ENCODE results near the gene ARHGEF19.
"Not testable (repeated sequence)": the region's sequence is repeated elsewhere in the genome, so short reads cannot be mapped to it uniquely, and the experiment has no call there.

ARHGEF19 gene

DNA sequence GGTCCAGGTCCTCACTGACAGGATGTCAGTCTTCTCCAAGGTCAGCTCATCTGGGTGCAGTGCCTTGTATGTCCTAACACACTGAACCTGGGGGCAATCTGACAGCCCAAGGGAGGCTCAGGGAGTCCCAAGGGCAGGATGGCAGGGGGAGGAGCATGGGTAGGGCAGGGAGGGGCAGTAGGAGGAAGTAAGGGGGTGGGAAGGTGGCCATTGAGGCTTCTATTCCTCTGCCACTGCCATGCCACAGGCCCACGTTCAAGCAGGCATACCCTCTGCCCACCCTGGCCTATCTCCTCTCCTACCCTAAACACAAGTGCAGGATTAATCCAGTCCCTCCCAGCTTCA lies 13.3 kb downstream of the ARHGEF19 start:
- no peaks in the 10 kb centered on the region for H3K36me3 ChIP-seq (ENCODE audit: control insufficient read depth, low read length)
- H3K4me2 ChIP-seq (ENCODE audit: low read length): no peak overlapping the region
- H3K9me2 ChIP-seq (replicated peaks; ENCODE audit: control insufficient read depth, low read length): no peaks in the 10 kb centered on the region
- H3K9me3 ChIP-seq (ENCODE audit: control insufficient read depth, insufficient read depth, low read length): no peaks in the 10 kb centered on the region
- H3F3A ChIP-seq (ENCODE audit: control insufficient read depth, insufficient read depth): no peaks in the 10 kb centered on the region
- H4K20me1 ChIP-seq (ENCODE audit: control insufficient read depth, insufficient read depth, low read depth, low read length): no peaks in the 10 kb centered on the region
- no peak overlapping the region for H3K27ac ChIP-seq (ENCODE audit: low read depth, low read length)
- no peaks in the 10 kb centered on the region for H3K79me2 ChIP-seq (ENCODE audit: control insufficient read depth, low read length)
- TF ChIP-seq, protein P1, sequence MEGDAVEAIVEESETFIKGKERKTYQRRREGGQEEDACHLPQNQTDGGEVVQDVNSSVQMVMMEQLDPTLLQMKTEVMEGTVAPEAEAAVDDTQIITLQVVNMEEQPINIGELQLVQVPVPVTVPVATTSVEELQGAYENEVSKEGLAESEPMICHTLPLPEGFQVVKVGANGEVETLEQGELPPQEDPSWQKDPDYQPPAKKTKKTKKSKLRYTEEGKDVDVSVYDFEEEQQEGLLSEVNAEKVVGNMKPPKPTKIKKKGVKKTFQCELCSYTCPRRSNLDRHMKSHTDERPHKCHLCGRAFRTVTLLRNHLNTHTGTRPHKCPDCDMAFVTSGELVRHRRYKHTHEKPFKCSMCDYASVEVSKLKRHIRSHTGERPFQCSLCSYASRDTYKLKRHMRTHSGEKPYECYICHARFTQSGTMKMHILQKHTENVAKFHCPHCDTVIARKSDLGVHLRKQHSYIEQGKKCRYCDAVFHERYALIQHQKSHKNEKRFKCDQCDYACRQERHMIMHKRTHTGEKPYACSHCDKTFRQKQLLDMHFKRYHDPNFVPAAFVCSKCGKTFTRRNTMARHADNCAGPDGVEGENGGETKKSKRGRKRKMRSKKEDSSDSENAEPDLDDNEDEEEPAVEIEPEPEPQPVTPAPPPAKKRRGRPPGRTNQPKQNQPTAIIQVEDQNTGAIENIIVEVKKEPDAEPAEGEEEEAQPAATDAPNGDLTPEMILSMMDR (IDR thresholded peaks at IDR 0.05; ENCODE audit: low read depth, low read length, poor library complexity, severe bottlenecking): no peak
- no peak for TF ChIP-seq EZH2phosphoT487 (IDR thresholded peaks at IDR 0.05; ENCODE audit: borderline replicate concordance, low read length)
- H3K4me3 ChIP-seq (ENCODE audit: low read length): no peak overlapping the region
- H3K4me1 ChIP-seq (ENCODE audit: control insufficient read depth, low read length): no peaks in the 10 kb centered on the region
- no peaks in the 10 kb centered on the region for H3K27me3 ChIP-seq (ENCODE audit: control insufficient read depth, low read length)

GRCh38 chr1:16198444-16199156 lies 13.9 kb downstream of the ARHGEF19 start:
- Histone ChIP-seq H3K9me2 (replicated peaks; ENCODE audit: control insufficient read depth, low read length) (no peaks in the 10 kb centered on the region), H3K27ac (ENCODE audit: low read depth, low read length) (no peak overlapping the region), H3F3A (ENCODE audit: control insufficient read depth, insufficient read depth) (no peaks in the 10 kb centered on the region), H3K9me3 (ENCODE audit: control insufficient read depth, insufficient read depth, low read length) (no peaks in the 10 kb centered on the region), H3K36me3 (ENCODE audit: control insufficient read depth, low read length) (no peaks in the 10 kb centered on the region), H3K27me3 (ENCODE audit: control insufficient read depth, low read length) (no peaks in the 10 kb centered on the region), H3K4me3 (ENCODE audit: low read length) (no peak overlapping the region), H4K20me1 (ENCODE audit: control insufficient read depth, insufficient read depth, low read depth, low read length) (no peaks in the 10 kb centered on the region), H3K79me2 (ENCODE audit: control insufficient read depth, low read length) (no peaks in the 10 kb centered on the region), H3K4me2 (ENCODE audit: low read length) (no peak overlapping the region), H3K4me1 (ENCODE audit: control insufficient read depth, low read length) (no peaks in the 10 kb centered on the region)
- no peak for TF ChIP-seq EZH2phosphoT487 (IDR thresholded peaks at IDR 0.05; ENCODE audit: borderline replicate concordance, low read length)
- TF ChIP-seq, protein P1 (IDR thresholded peaks at IDR 0.05; ENCODE audit: low read depth, low read length, poor library complexity, severe bottlenecking): no peak

- H3K9me2 ChIP-seq (replicated peaks; ENCODE audit: control insufficient read depth, low read length): no peaks in the 10 kb centered on the region
- TF ChIP-seq, protein P1 (IDR thresholded peaks at IDR 0.05; ENCODE audit: low read depth, low read length, poor library complexity, severe bottlenecking): no peak
- TF ChIP-seq EZH2phosphoT487 (IDR thresholded peaks at IDR 0.05; ENCODE audit: borderline replicate concordance, low read length): no peak
- no peaks in the 10 kb centered on the region for H3F3A ChIP-seq (ENCODE audit: control insufficient read depth, insufficient read depth)
- H3K4me2 ChIP-seq (ENCODE audit: low read length): no peak overlapping the region
- no peaks in the 10 kb centered on the region for H3K36me3 ChIP-seq (ENCODE audit: control insufficient read depth, low read length)
- H3K27ac ChIP-seq (ENCODE audit: low read depth, low read length): no peak overlapping the region
- no peaks in the 10 kb centered on the region for H3K79me2 ChIP-seq (ENCODE audit: control insufficient read depth, low read length)
- no peaks in the 10 kb centered on the region for H3K4me1 ChIP-seq (ENCODE audit: control insufficient read depth, low read length)
- H3K4me3 ChIP-seq (ENCODE audit: low read length): no peak overlapping the region
- H3K9me3 ChIP-seq (ENCODE audit: control insufficient read depth, insufficient read depth, low read length): no peaks in the 10 kb centered on the region
- no peaks in the 10 kb centered on the region for H3K27me3 ChIP-seq (ENCODE audit: control insufficient read depth, low read length)
- no peaks in the 10 kb centered on the region for H4K20me1 ChIP-seq (ENCODE audit: control insufficient read depth, insufficient read depth, low read depth, low read length)
Measured at GRCh38 chr1:16196874-16197273, 15.6 kb downstream of the ARHGEF19 start.

GRCh38 chr1:16196139-16196538 lies 16.3 kb downstream of the ARHGEF19 start:
- H3K4me3 ChIP-seq (ENCODE audit: low read length); H3K4me1 ChIP-seq (ENCODE audit: control insufficient read depth, low read length); H3F3A ChIP-seq (ENCODE audit: control insufficient read depth, insufficient read depth); H3K27me3 ChIP-seq (ENCODE audit: control insufficient read depth, low read length); H4K20me1 ChIP-seq (ENCODE audit: control insufficient read depth, insufficient read depth, low read depth, low read length); H3K4me2 ChIP-seq (ENCODE audit: low read length); H3K9me3 ChIP-seq (ENCODE audit: control insufficient read depth, insufficient read depth, low read length); H3K9me2 ChIP-seq (replicated peaks; ENCODE audit: control insufficient read depth, low read length); H3K36me3 ChIP-seq (ENCODE audit: control insufficient read depth, low read length); H3K79me2 ChIP-seq (ENCODE audit: control insufficient read depth, low read length); H3K27ac ChIP-seq (ENCODE audit: low read depth, low read length): not testable (repeated sequence)

Measured in DOHH2 (cell line).